Stimulated activated memory B cell treated with anti-CD40 and anti-IgM and Interleukin-4, amounts not matched to agents 10 μg/mL and 1 μg/mL and 100 μg/mL, for 72 hours (primary cell): ENCODE data around the gene SLC44A4.
"Not testable (repeated sequence)": the region's sequence is repeated elsewhere in the genome, so short reads cannot be mapped to it uniquely, and the experiment has no call there.

Source experiments
- ATAC-seq: fragments of 150-1000 bp; cut with Tn5 transposase; 2 replicates; pipeline ENCODE4 v1.10.0; 2021
- H3K27ac Mint-ChIP-seq: one replicate; pipeline ENCODE4 v1.8.0; 2022; ENCODE audit warnings: mild to moderate bottlenecking, mixed read lengths
- H3K27me3 Mint-ChIP-seq: one replicate; pipeline ENCODE4 v1.8.0; 2022; ENCODE audit warnings: mixed read lengths
- H3K36me3 Mint-ChIP-seq: one replicate; pipeline ENCODE4 v1.8.0; 2022; ENCODE audit warnings: mixed read lengths
- H3K4me1 Mint-ChIP-seq: one replicate; pipeline ENCODE4 v1.8.0; 2022; ENCODE audit warnings: mixed read lengths
- H3K4me3 Mint-ChIP-seq: one replicate; pipeline ENCODE4 v1.8.0; 2022; ENCODE audit warnings: mild to moderate bottlenecking, moderate library complexity, mixed read lengths
- H3K9me3 Mint-ChIP-seq: one replicate; pipeline ENCODE4 v1.8.0; 2022; ENCODE audit warnings: mixed read lengths

The SLC44A4 gene

DNA sequence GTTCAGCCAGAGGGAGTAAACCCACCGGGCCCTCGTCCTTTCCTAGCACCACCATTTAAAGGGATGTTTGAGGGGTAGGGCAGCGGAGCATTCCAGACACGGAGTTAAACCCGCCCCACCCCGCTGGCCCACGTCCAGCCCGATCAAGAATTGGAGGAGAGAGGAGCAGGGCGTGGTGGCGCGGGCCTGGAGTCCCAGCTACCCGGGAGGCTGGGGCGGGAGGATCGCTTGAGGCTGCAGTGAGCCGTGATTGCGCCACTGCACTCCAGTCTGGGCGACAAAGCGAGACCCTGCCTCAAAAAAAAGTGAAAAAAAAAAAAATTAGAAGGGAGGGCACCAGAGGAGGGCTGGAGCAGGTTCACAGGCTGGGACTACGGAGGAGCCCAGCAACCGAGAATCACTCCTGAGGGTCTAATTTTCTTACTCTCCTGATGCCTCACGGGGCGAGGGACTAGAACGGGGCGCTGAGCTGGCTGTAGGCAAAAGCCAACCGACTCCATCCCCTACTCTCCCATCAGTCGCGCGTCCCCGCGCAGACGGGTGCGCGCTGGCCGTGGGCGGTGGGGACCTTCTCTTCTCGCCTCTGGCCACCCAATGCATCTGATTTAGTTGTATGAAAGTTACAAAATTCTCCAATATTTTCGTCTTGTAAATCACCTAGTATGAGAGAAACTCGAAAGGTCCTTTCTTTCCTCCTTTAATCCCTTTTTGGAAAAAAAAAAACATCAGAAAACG, 57.3 kb downstream of the SLC44A4 start:
- no peaks in the 10 kb centered on the region for H3K9me3 Mint-ChIP-seq
- peak overlapping the region; percentile 93 for H3K27ac Mint-ChIP-seq
- no peaks in the 10 kb centered on the region for H3K36me3 Mint-ChIP-seq
- no peaks in the 10 kb centered on the region for H3K27me3 Mint-ChIP-seq
- ATAC-seq, result peak; percentile 79
- peaks cover 60% of the 10 kb centered on the region for H3K4me1 Mint-ChIP-seq
- H3K4me3 Mint-ChIP-seq, result peak overlapping the region; percentile 95

DNA sequence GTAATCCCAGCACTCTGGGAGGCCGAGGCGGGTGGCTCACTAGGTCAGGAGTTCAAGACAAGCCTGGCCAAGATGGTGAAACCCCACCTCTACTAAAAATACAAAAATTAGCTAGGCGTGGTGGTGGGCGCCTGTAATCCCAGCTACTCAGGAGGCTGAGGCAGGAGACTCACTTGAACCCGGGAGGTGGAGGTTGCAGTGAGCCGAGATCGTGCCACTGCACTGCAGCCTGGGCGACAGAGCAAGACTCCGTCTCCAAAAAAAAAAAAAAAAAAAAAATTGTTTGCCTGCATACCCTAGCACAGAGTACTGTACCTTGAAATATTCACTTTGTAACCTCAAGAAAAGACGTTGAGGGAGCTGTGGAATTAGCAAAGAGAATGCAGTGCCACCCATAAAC, 58.4 kb downstream of the SLC44A4 start:
- H3K9me3 Mint-ChIP-seq, ATAC-seq, H3K27me3 Mint-ChIP-seq, H3K36me3 Mint-ChIP-seq: not testable (repeated sequence)
- Mint-ChIP-seq H3K4me1 (peaks cover 50% of the 10 kb centered on the region), H3K4me3 (peak overlapping the region; percentile 95), H3K27ac (peak overlapping the region; percentile 93)

DNA sequence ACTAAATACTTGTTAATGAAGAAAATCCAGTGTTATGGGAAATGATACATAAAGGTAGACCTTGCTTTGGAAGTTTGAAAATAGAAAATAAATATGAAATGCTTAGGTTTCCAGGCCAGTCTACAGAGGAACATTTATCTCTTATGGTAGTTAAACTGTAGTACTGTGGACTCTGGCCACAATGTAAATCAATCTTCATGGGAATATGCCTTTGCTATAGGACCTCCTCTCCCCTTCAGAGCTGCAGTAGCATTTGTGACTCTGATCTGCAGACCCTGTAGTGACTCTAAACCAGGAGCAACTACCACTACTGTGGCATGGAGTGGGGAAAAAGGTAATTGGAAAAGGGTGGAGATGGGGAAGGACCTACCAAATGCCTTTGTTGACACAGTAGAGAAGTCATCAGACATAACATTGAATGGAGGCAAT, 58.9 kb downstream of the SLC44A4 start:
- H3K27ac Mint-ChIP-seq, result no peak overlapping the region
- H3K9me3 Mint-ChIP-seq, result no peaks in the 10 kb centered on the region
- H3K4me3 Mint-ChIP-seq, result no peak overlapping the region
- no peak for ATAC-seq
- H3K36me3 Mint-ChIP-seq, result no peaks in the 10 kb centered on the region
- H3K27me3 Mint-ChIP-seq, result no peaks in the 10 kb centered on the region
- H3K4me1 Mint-ChIP-seq, result peaks cover 45% of the 10 kb centered on the region

DNA sequence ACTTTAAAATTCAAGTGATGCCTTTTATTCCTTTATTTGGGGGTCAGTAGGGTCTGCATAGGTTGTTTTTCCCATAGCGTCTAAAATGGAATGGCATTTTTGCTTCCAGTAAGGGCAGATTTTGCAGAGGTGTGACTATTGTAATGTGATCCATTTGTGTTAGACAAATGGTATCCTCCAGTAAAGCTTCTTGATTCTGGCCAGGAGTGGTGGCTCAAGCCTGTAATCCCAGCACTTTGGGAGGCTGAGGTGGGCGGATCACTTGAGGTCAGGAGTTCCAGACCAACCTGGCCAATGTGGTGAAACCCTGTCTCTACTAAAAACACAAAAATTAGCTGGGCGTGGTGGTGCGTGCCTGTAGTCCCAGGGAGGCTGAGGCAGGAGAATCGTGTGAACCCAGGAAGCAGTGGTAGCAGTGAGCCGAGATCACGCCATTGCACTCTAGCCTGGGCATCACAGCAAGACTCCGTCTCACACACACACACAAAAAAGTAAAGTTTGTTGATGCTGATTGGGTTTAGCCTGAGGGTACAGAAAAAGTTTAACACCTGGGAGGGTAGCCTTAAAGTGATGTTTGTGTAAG, 60.8 kb downstream of the SLC44A4 start:
- peak overlapping the region; percentile 79 for H3K4me3 Mint-ChIP-seq
- H3K9me3 Mint-ChIP-seq, ATAC-seq, H3K27me3 Mint-ChIP-seq, H3K36me3 Mint-ChIP-seq: not testable (repeated sequence)
- peak overlapping the region; percentile 47 for H3K27ac Mint-ChIP-seq
- peaks cover 45% of the 10 kb centered on the region for H3K4me1 Mint-ChIP-seq

DNA sequence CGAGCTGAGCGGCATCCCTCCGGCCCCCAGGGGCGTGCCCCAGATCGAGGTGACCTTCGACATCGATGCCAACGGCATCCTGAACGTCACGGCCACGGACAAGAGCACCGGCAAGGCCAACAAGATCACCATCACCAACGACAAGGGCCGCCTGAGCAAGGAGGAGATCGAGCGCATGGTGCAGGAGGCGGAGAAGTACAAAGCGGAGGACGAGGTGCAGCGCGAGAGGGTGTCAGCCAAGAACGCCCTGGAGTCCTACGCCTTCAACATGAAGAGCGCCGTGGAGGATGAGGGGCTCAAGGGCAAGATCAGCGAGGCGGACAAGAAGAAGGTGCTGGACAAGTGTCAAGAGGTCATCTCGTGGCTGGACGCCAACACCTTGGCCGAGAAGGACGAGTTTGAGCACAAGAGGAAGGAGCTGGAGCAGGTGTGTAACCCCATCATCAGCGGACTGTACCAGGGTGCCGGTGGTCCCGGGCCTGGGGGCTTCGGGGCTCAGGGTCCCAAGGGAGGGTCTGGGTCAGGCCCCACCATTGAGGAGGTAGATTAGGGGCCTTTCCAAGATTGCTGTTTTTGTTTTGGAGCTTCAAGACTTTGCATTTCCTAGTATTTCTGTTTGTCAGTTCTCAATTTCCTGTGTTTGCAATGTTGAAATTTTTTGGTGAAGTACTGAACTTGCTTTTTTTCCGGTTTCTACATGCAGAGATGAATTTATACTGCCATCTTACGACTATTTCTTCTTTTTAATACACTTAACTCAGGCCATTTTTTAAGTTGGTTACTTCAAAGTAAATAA, 61.5 kb downstream of the SLC44A4 start:
- Mint-ChIP-seq H3K4me3 (peak overlapping the region; percentile 79), H3K4me1 (peaks cover 45% of the 10 kb centered on the region), H3K27ac (peak overlapping the region; percentile 47)
- peak; percentile 1 for ATAC-seq
- not testable (repeated sequence) for H3K9me3 Mint-ChIP-seq, H3K36me3 Mint-ChIP-seq, H3K27me3 Mint-ChIP-seq

DNA sequence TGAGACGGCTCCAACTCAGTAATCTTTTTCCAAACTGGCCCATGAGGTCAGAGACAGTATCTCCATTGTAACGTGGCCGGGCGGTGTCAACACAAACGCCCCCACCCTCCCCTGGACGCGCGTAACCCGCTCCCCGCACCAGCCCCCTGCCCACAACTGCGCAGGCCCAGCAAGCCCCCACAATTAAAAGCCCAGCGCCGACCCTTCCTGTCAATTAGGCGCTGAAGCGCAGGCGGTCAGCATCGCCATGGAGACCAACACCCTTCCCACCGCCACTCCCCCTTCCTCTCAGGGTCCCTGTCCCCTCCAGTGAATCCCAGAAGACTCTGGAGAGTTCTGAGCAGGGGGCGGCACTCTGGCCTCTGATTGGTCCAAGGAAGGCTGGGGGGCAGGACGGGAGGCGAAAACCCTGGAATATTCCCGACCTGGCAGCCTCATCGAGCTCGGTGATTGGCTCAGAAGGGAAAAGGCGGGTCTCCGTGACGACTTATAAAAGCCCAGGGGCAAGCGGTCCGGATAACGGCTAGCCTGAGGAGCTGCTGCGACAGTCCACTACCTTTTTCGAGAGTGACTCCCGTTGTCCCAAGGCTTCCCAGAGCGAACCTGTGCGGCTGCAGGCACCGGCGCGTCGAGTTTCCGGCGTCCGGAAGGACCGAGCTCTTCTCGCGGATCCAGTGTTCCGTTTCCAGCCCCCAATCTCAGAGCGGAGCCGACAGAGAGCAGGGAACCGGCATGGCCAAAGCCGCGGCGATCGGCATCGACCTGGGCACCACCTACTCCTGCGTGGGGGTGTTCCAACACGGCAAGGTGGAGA, 63.6 kb downstream of the SLC44A4 start, which contains the start of the genes HSPA1A and HSPA1L:
Gene HSPA1A (plus strand): TSS at position 519 of the 814 bp plus-strand sequence. CDS start 214 bp downstream, at position 733.
Gene HSPA1L (minus strand): TSS at position 259 of the 814 bp plus-strand sequence. CDS start 3,311 bp downstream, outside the sequence.
- no peaks in the 10 kb centered on the region for H3K9me3 Mint-ChIP-seq
- H3K36me3 Mint-ChIP-seq, result peaks cover 4% of the 10 kb centered on the region
- peaks cover 34% of the 10 kb centered on the region for H3K4me1 Mint-ChIP-seq
- H3K27me3 Mint-ChIP-seq, result no peaks in the 10 kb centered on the region
- ATAC-seq, result peak; percentile 82
- peak within 1 kb of the TSS; percentile 91 for H3K27ac Mint-ChIP-seq
- peak within 1 kb of the TSS; percentile 98 for H3K4me3 Mint-ChIP-seq

DNA sequence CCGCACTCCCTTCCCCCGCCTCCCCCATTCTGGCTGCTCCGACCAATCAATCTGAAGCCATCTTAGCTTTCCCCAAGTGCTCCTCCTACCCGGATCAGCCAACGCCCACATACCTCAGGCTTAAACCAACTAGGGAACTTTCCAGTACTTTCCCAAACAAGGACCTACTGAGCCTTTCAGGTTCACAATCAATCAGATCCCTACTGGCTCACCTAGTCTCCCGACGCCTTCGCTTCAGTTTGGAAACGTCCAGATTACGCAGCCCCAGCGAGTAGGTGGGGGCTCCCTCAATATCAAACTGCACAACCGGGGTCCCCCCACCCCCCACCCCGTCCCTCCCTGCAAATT, 64.1 kb downstream of the SLC44A4 start:
- ATAC-seq, result peak; percentile 72
- Mint-ChIP-seq H3K27me3 (no peaks in the 10 kb centered on the region), H3K4me1 (peaks cover 34% of the 10 kb centered on the region), H3K9me3 (no peaks in the 10 kb centered on the region), H3K4me3 (peak overlapping the region; percentile 98), H3K36me3 (peaks cover 8% of the 10 kb centered on the region), H3K27ac (peak overlapping the region; percentile 91)

DNA sequence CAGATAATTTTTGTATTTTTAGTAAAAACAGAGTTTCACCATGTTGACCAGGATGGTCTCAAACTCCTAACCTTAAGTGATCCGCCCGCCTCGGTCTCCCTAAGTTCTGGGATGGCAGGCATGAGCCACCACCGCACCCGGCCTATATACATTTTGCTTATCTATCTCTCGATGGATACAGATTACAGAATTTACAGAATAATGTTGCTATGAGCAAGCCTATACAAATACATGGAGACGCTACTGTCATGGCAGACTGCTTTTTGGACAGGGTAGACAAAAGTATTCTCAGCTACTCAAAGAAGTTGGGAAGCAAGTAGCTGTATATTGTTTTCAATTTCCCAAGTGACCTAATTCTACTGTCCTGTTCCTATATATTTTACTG, 65.3 kb downstream of the SLC44A4 start:
- no peak for ATAC-seq
- Mint-ChIP-seq H3K27ac (peak overlapping the region; percentile 91), H3K4me1 (peaks cover 34% of the 10 kb centered on the region), H3K36me3 (peaks cover 12% of the 10 kb centered on the region), H3K4me3 (no peak overlapping the region), H3K9me3 (no peaks in the 10 kb centered on the region), H3K27me3 (no peaks in the 10 kb centered on the region)
